Effector memory CD4-positive, alpha-beta T cell (primary cell): ENCODE data around the gene CBY3.

Experiments
- DNase-seq, 3 donors: peaks; one replicate each; pipeline ENCODE4 v3.0.0-alpha.2; 2020
- H3K27ac ChIP-seq: 2 replicates; pipeline ENCODE4 v1.7.0; 2013; ENCODE audit warnings: mild to moderate bottlenecking, low read length, moderate library complexity; ENCODE audit not compliant: insufficient read depth, poor library complexity, severe bottlenecking
- H3K27me3 ChIP-seq: replicated peaks from 2 replicates; pipeline ENCODE4 v1.7.0; 2013; ENCODE audit warnings: mild to moderate bottlenecking, low read length; ENCODE audit not compliant: insufficient read depth, control insufficient read depth, poor library complexity, severe bottlenecking
- H3K36me3 ChIP-seq: 2 replicates; pipeline ENCODE4 v1.7.0; 2013; ENCODE audit warnings: mild to moderate bottlenecking, low read length, moderate library complexity; ENCODE audit not compliant: control insufficient read depth, insufficient read depth
- H3K4me1 ChIP-seq: 2 replicates; pipeline ENCODE4 v1.7.0; 2013; ENCODE audit warnings: low read length, mild to moderate bottlenecking; ENCODE audit not compliant: control insufficient read depth, insufficient read depth, poor library complexity, severe bottlenecking
- H3K4me3 ChIP-seq: 2 replicates; pipeline ENCODE4 v1.7.0; 2013; ENCODE audit warnings: low read length, low read depth, mild to moderate bottlenecking; ENCODE audit not compliant: insufficient read depth, poor library complexity, severe bottlenecking
- H3K9me3 ChIP-seq: 2 replicates; pipeline ENCODE4 v1.7.0; 2013; ENCODE audit warnings: mild to moderate bottlenecking, low read length, moderate library complexity; ENCODE audit not compliant: control insufficient read depth
- total RNA-seq, 3 donors: gene quantifications; one replicate each; lab custom pipeline; 2026; lab: John Stamatoyannopoulos, UW

Gene CBY3
- total RNA-seq = 0.17 to 0.39 (median 0.26) reads per million in 3 donors

DNA sequence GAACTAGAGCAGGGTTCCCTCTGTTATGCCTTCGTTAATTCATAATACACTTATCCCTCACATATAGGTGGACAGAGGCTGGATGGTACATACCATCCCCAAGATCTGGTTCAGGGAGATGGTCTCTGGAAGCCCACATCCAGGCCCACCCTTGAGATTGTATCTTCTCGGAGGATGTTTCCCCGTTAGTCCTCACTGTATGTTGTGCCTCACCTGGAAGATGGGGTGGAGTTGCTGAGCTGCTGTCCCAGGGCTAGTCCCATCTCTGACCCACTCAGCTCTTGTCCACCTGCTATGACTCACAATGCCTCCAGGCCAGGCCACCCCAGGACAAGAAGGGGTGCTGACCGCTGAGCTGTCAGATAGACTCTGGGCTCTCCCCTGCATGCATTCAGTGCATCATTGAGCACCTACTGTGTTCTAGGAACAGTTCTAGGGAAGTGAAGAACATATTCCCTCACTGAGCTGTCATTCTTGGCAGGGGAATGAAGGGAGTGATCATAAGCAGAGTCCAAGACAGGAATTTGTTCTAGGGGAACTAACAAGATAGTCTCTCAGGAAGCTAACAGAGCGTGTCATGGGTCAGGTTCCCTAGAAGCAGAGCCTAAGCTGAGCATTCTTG is at the start of gene CBY3:
Gene CBY3 (minus strand): TSS at position 255 of the 622 bp plus-strand sequence. CDS start 116 bp downstream, at position 139.
- DNase-seq = no peak
- no peak within 1 kb of the TSS for H3K4me3 ChIP-seq
- H3K4me1 ChIP-seq = peaks cover 14% of the 10 kb centered on the region
- no peaks in the 10 kb centered on the region for H3K9me3 ChIP-seq
- H3K27ac ChIP-seq = no peak within 1 kb of the TSS
- H3K36me3 ChIP-seq = no peaks in the 10 kb centered on the region
- no peaks in the 10 kb centered on the region for H3K27me3 ChIP-seq

DNA sequence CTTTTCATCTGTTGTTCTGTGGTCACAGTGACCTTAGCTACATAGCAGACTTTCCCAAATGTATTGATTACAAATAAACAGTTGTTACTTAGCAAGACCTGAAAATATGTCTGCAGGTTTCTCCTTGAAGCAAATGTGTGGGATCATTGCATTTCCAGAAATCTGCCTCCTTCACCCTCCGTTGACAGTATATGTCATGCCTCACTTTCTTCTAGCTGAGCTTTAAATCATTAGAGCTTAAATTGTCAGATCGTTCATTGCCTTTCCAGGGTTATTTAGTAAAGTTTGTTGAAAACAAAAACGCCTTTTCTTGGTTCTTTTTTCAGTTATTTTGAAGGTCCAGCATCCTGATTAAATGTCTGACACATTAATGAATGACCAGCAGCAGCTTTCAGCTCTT is 49.5 kb upstream of the CBY3 start:
- Histone ChIP-seq H3K4me1 (peaks cover 14% of the 10 kb centered on the region), H3K4me3 (no peak overlapping the region), H3K9me3 (no peaks in the 10 kb centered on the region), H3K27ac (no peak overlapping the region), H3K36me3 (peaks cover 33% of the 10 kb centered on the region), H3K27me3 (no peaks in the 10 kb centered on the region)
- DNase-seq = no peak

DNA sequence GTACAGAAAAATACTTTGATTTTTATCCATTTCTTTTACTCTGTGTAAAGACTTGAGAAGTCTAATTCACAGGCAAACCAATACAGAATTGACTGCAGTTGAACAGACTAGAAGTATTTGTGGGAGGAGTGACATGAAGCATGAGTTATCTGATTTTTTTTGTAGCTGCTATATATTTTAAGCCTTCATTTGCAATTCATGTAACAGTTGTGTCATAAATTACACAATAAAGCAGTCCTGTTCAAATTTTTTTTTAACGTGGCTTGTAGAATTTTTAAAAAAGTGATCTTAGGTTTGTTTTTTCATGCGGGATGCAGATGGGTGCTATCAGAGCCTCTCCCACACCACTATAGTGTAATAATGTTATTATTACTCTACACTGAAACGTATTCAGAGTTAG is 48.9 kb upstream of the CBY3 start:
- peaks cover 13% of the 10 kb centered on the region for H3K4me1 ChIP-seq
- peaks cover 39% of the 10 kb centered on the region for H3K36me3 ChIP-seq
- no peak overlapping the region for H3K27ac ChIP-seq
- no peaks in the 10 kb centered on the region for H3K27me3 ChIP-seq
- no peaks in the 10 kb centered on the region for H3K9me3 ChIP-seq
- DNase-seq = no peak
- H3K4me3 ChIP-seq = no peak overlapping the region

DNA sequence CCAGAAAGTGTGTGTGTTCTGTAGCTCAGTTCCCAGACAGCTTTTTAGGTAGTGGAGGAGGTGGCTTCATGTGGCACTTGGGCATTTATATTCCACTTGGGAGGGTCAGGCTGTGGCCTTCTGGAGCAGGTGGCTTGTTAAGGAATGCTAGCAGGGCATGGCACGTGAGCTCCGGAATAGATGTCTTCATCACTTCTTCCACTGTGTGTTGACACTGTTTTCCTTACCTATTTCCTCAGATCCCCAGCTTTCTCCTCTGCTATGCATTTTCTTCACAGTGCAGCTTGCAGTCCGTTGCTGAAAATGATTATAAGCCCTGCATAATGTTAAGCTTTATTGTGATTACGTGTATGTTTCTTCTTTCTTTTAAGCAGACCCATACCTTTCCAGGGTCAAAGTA is 48.5 kb upstream of the CBY3 start:
- Histone ChIP-seq H3K9me3 (no peaks in the 10 kb centered on the region), H3K4me3 (no peak overlapping the region), H3K4me1 (peaks cover 9% of the 10 kb centered on the region), H3K36me3 (peaks cover 44% of the 10 kb centered on the region), H3K27ac (no peak overlapping the region), H3K27me3 (no peaks in the 10 kb centered on the region)
- DNase-seq = no peak

DNA sequence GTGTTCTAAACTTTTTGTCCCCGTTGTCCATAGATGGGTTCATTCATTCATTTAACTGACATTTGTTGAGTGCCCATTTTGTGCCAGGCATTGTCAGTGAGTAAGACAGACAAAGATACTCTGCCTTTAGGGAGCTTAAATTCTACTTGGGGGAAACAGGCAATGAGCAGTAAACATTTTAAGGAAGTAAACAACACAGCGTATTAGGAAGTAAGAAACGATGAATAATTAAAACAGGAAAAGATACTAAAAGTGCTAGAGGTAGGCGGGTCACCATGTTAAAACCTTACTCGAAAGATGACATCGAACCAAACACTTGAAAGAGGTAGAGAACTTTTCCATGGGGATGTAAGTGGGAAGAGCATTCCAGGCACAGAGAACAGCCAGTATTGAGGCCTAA is 46.3 kb upstream of the CBY3 start:
- DNase-seq = no peak
- Histone ChIP-seq H3K9me3 (no peaks in the 10 kb centered on the region), H3K27me3 (no peaks in the 10 kb centered on the region), H3K4me1 (peaks cover 4% of the 10 kb centered on the region), H3K36me3 (peaks cover 66% of the 10 kb centered on the region), H3K4me3 (no peak overlapping the region), H3K27ac (no peak overlapping the region)

DNA sequence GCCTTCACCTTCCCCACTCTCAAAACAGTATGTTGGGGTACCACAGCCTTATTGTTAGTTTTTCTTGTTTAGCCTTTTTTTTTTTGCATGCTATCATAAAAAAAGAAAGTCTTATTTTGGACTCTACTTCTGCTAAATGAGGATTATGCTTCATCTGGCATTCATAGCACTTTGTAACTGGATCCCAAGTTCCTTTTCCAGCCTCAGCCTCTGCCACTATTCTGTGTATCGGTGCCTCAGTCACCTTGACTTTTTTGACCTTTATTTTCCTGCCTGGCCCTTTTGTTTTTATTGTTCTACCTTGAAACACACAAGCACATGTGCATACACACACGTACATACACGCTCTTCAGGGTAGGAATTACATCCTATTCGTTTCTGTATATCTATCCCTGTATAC is 43.3 kb upstream of the CBY3 start:
- Histone ChIP-seq H3K27ac (no peak overlapping the region), H3K27me3 (no peaks in the 10 kb centered on the region), H3K4me1 (no peaks in the 10 kb centered on the region), H3K4me3 (no peak overlapping the region), H3K9me3 (no peaks in the 10 kb centered on the region), H3K36me3 (peaks cover 85% of the 10 kb centered on the region)
- no peak for DNase-seq

DNA sequence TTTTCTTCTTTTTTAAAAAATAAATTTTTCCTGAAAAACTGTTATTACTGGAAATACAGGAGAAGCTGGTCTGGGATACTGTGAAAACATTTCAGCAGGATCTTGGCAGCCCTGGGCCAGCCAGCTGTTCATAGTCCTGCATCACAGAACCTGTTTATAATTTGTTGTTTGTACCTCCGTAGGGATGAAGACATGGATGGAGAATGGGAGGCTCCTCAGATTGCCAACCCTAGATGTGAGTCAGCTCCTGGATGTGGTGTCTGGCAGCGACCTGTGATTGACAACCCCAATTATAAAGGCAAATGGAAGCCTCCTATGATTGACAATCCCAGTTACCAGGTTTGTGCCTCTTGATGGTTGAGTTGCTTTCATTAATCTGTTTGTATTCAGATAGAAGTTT is 39.4 kb upstream of the CBY3 start:
- Histone ChIP-seq H3K4me1 (no peaks in the 10 kb centered on the region), H3K4me3 (no peak overlapping the region), H3K9me3 (no peaks in the 10 kb centered on the region), H3K27me3 (no peaks in the 10 kb centered on the region), H3K27ac (no peak overlapping the region), H3K36me3 (peaks cover 85% of the 10 kb centered on the region)
- no peak for DNase-seq

DNA sequence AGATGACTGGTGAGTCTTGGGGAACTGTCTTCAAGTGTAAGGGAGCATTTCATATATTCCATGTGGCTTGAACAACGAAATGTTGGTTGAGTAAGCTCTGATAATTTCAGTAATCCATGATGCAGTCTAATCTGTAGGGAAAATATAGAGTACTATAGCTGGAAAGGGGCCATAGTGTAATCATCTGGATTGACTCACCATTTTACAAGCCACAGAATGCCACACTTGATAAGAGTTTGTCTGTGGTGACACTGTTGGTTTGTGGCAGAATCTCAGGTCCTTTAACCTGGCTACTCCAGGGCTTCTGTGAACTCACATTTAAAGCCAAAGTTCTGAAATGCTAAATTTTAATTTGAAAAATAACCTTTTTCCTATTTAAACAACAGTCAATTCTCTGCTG is 35.5 kb upstream of the CBY3 start:
- Histone ChIP-seq H3K27ac (no peak overlapping the region), H3K4me1 (no peaks in the 10 kb centered on the region), H3K27me3 (no peaks in the 10 kb centered on the region), H3K4me3 (no peak overlapping the region), H3K36me3 (peaks cover 60% of the 10 kb centered on the region), H3K9me3 (no peaks in the 10 kb centered on the region)
- no peak for DNase-seq

DNA sequence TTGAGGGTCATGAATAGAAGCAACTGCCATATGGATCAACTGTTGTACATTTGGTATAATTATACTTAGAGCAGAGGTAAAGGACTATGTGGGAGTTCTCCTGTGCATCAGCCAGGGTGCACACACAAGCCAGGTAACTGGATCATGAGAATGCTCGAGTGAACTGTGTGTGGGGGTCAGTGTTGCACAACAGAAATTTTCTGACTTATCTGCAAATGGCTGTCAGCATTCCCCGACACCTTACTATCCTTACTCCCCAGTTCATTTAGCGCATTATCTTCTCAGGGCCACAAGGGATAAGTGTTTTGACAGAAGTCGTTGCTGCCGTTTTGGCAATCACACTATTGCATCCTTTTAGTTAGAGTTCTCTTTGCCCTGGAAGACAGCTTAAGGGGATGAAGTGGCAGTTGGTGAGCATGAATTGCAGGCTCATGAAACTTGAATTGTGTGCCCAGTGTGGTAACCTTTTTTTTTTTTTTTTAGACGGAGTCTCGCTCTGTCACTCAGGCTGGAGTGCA is 19.6 kb upstream of the CBY3 start:
- H3K27me3 ChIP-seq = no peaks in the 10 kb centered on the region
- no peak overlapping the region for H3K27ac ChIP-seq
- H3K4me1 ChIP-seq = peaks cover 29% of the 10 kb centered on the region
- peak overlapping the region; percentile 95 for H3K4me3 ChIP-seq
- no peak for DNase-seq
- H3K9me3 ChIP-seq = no peaks in the 10 kb centered on the region
- H3K36me3 ChIP-seq = no peaks in the 10 kb centered on the region

DNA sequence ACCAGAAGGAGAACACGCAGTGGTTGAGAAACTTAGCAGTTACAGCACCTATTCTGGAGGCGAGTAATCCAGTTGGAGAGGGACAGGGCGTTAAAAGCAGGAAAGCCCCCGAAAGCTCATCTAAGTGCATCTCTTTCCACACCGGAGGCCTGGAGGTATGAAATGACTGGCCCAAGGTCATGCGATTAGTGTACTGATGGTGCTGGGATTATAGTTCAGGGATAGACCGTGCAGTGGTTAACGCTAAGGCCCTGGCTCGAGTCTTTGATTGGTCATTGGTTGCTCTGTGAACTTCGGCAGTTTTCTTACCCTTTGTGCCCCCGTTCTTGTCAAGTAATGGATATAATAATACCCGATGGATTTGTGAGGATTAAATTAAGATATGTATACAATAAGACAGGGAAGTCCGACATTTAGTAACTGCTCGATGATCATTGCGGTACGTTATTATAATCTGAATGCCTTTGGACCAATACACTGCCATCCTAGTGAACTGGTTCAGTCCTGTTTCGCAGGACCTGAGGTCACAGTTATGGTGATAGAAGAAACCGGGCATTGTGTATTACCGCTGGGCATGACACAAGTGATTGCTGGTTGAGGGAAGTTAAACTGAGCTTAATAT is 18.9 kb upstream of the CBY3 start:
- peak overlapping the region; percentile 95 for H3K4me3 ChIP-seq
- no peaks in the 10 kb centered on the region for H3K27me3 ChIP-seq
- DNase-seq = no peak
- H3K9me3 ChIP-seq = no peaks in the 10 kb centered on the region
- peaks cover 29% of the 10 kb centered on the region for H3K4me1 ChIP-seq
- H3K27ac ChIP-seq = peak overlapping the region; percentile 98
- no peaks in the 10 kb centered on the region for H3K36me3 ChIP-seq
